ENCODE results near the gene SLC17A7. TPM values are rescaled to one million over a fixed set of nuclear protein-coding genes. Genes with fewer than 3 reads are reported as not detected.

The SLC17A7 gene
- total and polyA plus RNA-seq, 2 of the 4 experiments (the other 2 are of a cell fraction): 0.03 TPM; not detected in 1

- peaks cover 1% of the 10 kb centered on the region; the same call in 1 of the 2 replicates for H3K9me1 ChIP-seq (ENCODE audit: insufficient read depth, low read length)
- WGBS, 2 experiments (ENCODE audit: extremely low coverage in 2 of 2, insufficient read length in 1 of 2): no CpG with 5 or more reads among the region's 14 CpGs
- H4K5ac ChIP-seq (ENCODE audit: low read depth, low read length): no peak overlapping the region
- H4K20me1 ChIP-seq (ENCODE audit: insufficient read depth, low read length): no peaks in the 10 kb centered on the region
- peaks cover 2% of the 10 kb centered on the region; the same call in 1 of the 2 replicates for H3K4me1 ChIP-seq (ENCODE audit: control insufficient read depth, insufficient read depth, low read length)
- no peaks in the 10 kb centered on the region for H3K27me3 ChIP-seq (ENCODE audit: control insufficient read depth, insufficient read depth, low read length)
- H3K56ac ChIP-seq (ENCODE audit: extremely low read depth, insufficient read depth, low read length): no peak overlapping the region
- H3K14ac ChIP-seq (replicated peaks; ENCODE audit: low read depth, low read length): no peak overlapping the region
- no peak for ATAC-seq (ENCODE audit: low read depth)
- no peak overlapping the region for H2BK20ac ChIP-seq (ENCODE audit: low read depth, low read length)
- TF ChIP-seq CHD1 (IDR thresholded peaks at IDR 0.05; ENCODE audit: low read depth, low read length) (no peak), SMC3 (IDR thresholded peaks at IDR 0.05; ENCODE audit: low read depth, low read length) (no peak), FOS (IDR thresholded peaks at IDR 0.05; ENCODE audit: low read depth, low read length) (no peak)
- TF ChIP-seq, protein P1, sequence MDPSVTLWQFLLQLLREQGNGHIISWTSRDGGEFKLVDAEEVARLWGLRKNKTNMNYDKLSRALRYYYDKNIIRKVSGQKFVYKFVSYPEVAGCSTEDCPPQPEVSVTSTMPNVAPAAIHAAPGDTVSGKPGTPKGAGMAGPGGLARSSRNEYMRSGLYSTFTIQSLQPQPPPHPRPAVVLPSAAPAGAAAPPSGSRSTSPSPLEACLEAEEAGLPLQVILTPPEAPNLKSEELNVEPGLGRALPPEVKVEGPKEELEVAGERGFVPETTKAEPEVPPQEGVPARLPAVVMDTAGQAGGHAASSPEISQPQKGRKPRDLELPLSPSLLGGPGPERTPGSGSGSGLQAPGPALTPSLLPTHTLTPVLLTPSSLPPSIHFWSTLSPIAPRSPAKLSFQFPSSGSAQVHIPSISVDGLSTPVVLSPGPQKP (IDR thresholded peaks at IDR 0.05; ENCODE audit: borderline replicate concordance, low read depth, low read length): no peak
- no peak overlapping the region for H2AK9ac ChIP-seq (replicated peaks; ENCODE audit: low read depth, low read length, poor library complexity)
- DNase-seq: no peak
- H2BK15ac ChIP-seq (ENCODE audit: low read depth, low read length): no peak overlapping the region
- H4K91ac ChIP-seq (ENCODE audit: insufficient read depth, low read depth, low read length): no peak overlapping the region
- no TSS peak for BruUV-seq (replicated peaks)
- H2BK5ac ChIP-seq (ENCODE audit: low read depth, low read length, poor library complexity, severe bottlenecking): no peak overlapping the region
- H3K79me1 ChIP-seq (ENCODE audit: low read depth in 1 of 2, low read length in 2 of 2): peaks cover 0 to 1% of the 10 kb centered on the region in 2 experiments; a peak in 2 of 4 replicates
- H3K27ac ChIP-seq (ENCODE audit: insufficient read depth, low read length): no peak overlapping the region
- no peak overlapping the region for H3K4me2 ChIP-seq (ENCODE audit: low read depth, low read length)
- H3K23ac ChIP-seq (ENCODE audit: low read depth, low read length): no peak overlapping the region
- H2AK5ac ChIP-seq (ENCODE audit: low read depth, low read length): no peak overlapping the region; the same call in 1 of the 2 replicates
- no peak overlapping the region for H3K4me3 ChIP-seq (ENCODE audit: insufficient read depth, low read depth, low read length)
- ChIA-PET CTCF (no interaction called here), POLR2A (ENCODE audit: unreplicated experiment) (no interaction called here)
- dilution Hi-C loops (cut with HindIII; ENCODE audit: low sequenced_read_pairs, unreplicated experiment): no loop called here
- H4K8ac ChIP-seq (ENCODE audit: low read depth in 2 of 2, low read length in 2 of 2): no peak overlapping the region
- intact Hi-C loops (cut with micrococcal nuclease): no loop called here
- H2AFZ ChIP-seq (replicated peaks; ENCODE audit: low read length, poor library complexity): no peak overlapping the region
- H3K9me3 ChIP-seq (ENCODE audit: control insufficient read depth, insufficient read depth, low read length): no peaks in the 10 kb centered on the region
- in situ Hi-C loops (cut with MboI; ENCODE audit: low sequenced_read_pairs): no loop called here
- no peak overlapping the region for H3K4ac ChIP-seq (ENCODE audit: low read depth, low read length)
- peaks cover 1% of the 10 kb centered on the region; the same call in 1 of the 2 replicates for H3K36me3 ChIP-seq (ENCODE audit: control insufficient read depth, insufficient read depth, low read length)
- no peak overlapping the region for H3K9ac ChIP-seq (ENCODE audit: low read depth, low read length)
- H2BK120ac ChIP-seq (ENCODE audit: low read depth, low read length): no peak overlapping the region
- no peak overlapping the region for H3K18ac ChIP-seq (ENCODE audit: low read depth, low read length)
These were observed 38.8 kb upstream of the SLC17A7 start for GRCh38 chr19:49479975-49480628.

All from IMR-90 (cell line).